NT2/D1 (cell line): Measurements from ENCODE around the gene RFXAP.

Experiments used
- DNase-seq: peaks from one replicate; pipeline ENCODE4 v3.0.0-alpha.2; 2011; ENCODE audit warnings: low read depth, low spot score
- H3K27me3 ChIP-seq: 2 replicates; pipeline ENCODE4 v1.6.0; 2011; ENCODE audit warnings: mild to moderate bottlenecking; ENCODE audit not compliant: insufficient read length, insufficient read depth
- H3K36me3 ChIP-seq: 2 replicates; pipeline ENCODE4 v1.6.1; 2011; ENCODE audit warnings: mild to moderate bottlenecking, low read length, mixed read lengths; ENCODE audit not compliant: insufficient read depth, insufficient read length
- H3K4me1 ChIP-seq: 2 replicates; pipeline ENCODE4 v1.5.1; 2011; ENCODE audit not compliant: insufficient read depth, insufficient read length
- H3K4me3 ChIP-seq: 2 replicates; pipeline ENCODE4 v1.5.1; 2011; ENCODE audit warnings: low read depth; ENCODE audit not compliant: insufficient read length
- H3K9ac ChIP-seq: 2 replicates; pipeline ENCODE4 v1.6.0; 2011; ENCODE audit warnings: low read depth; ENCODE audit not compliant: insufficient read length
- H3K9me3 ChIP-seq: 2 replicates; pipeline ENCODE4 v1.5.1; 2011; ENCODE audit warnings: mild to moderate bottlenecking, low read length; ENCODE audit not compliant: insufficient read depth
- SUZ12 ChIP-seq: IDR thresholded peaks from 2 replicates; pipeline ENCODE4 v1.6.1; 2011; ENCODE audit not compliant: insufficient read length, insufficient read depth; ENCODE audit errors: extremely low read depth
- YY1 ChIP-seq: IDR thresholded peaks from 2 replicates; pipeline ENCODE4 v1.6.1; 2011; ENCODE audit not compliant: insufficient read length, insufficient read depth
- ZNF274 ChIP-seq: IDR thresholded peaks from 2 replicates; pipeline ENCODE4 v1.6.1; 2011; ENCODE audit warnings: mild to moderate bottlenecking, low read depth, low read length

RFXAP gene

GRCh38 chr13:36872621-36873020 lies 53.6 kb downstream of the RFXAP start:
- TF ChIP-seq SUZ12, result no peak
- TF ChIP-seq ZNF274, result no peak
- TF ChIP-seq YY1, result no peak
- no peak for DNase-seq
- Histone ChIP-seq H3K9me3 (no peaks in the 10 kb centered on the region), H3K36me3 (no peaks in the 10 kb centered on the region), H3K27me3 (no peaks in the 10 kb centered on the region), H3K4me1 (no peaks in the 10 kb centered on the region), H3K9ac (no peak overlapping the region), H3K4me3 (no peak overlapping the region)

GRCh38 chr13:36875431-36875830 lies 56.4 kb downstream of the RFXAP start:
- no peak for DNase-seq
- H3K27me3 ChIP-seq, result no peaks in the 10 kb centered on the region
- H3K4me1 ChIP-seq, result no peaks in the 10 kb centered on the region
- no peak overlapping the region for H3K4me3 ChIP-seq
- H3K9me3 ChIP-seq, result no peaks in the 10 kb centered on the region
- no peaks in the 10 kb centered on the region for H3K36me3 ChIP-seq
- TF ChIP-seq YY1 (no peak), SUZ12 (no peak), ZNF274 (no peak)
- no peak overlapping the region for H3K9ac ChIP-seq

- no peaks in the 10 kb centered on the region for H3K4me1 ChIP-seq
- DNase-seq, result no peak
- no peaks in the 10 kb centered on the region for H3K9me3 ChIP-seq
- H3K9ac ChIP-seq, result no peak overlapping the region
- no peaks in the 10 kb centered on the region for H3K36me3 ChIP-seq
- no peak overlapping the region for H3K4me3 ChIP-seq
- no peaks in the 10 kb centered on the region for H3K27me3 ChIP-seq
- no peak for TF ChIP-seq SUZ12
- no peak for TF ChIP-seq YY1
- no peak for TF ChIP-seq ZNF274
Observed at GRCh38 chr13:36875961-36876360, 56.9 kb downstream of the RFXAP start.
